ENCODE data around the gene GNE.

GRCh38 chr9:36190388-36191289 lies 67.6 kb downstream of the GNE start, which contains the start of gene CLTA:
- TF ChIP-seq TAF1 (IDR thresholded peaks at IDR 0.05; ENCODE audit: low read depth) (peak; percentile 95), FOXM1 (IDR thresholded peaks at IDR 0.05; ENCODE audit: borderline replicate concordance, low read depth) (peak; percentile 64; the same call in 1 of the 2 replicates), RAD21 (IDR thresholded peaks at IDR 0.05; ENCODE audit: low read depth) (no peak), MAX (IDR thresholded peaks at IDR 0.05) (peak; percentile 75; the same call in 1 of the 2 replicates), EGR1 (IDR thresholded peaks at IDR 0.05) (no peak)
